K562 (cell line): ENCODE results near the gene HYAL1. TPM values are rescaled to one million over a fixed set of nuclear protein-coding genes. Genes with fewer than 3 reads are reported as not detected.

ENCODE experiments used
- ATAC-seq: fragments of 200-7000 bp; cut with Tn5 transposase; 3 replicates; pipeline ENCODE4 v1.9.1; 2020; ENCODE audit warnings: moderate library complexity
- BruUV-seq: library from RNA; stranded (reverse); fragments of 400-500 nt; replicated peaks from 2 replicates; lab custom pipeline; 2021; lab: Mats Ljungman, UMichigan
- CTCF ChIA-PET: fragments of 300-600 bp; formaldehyde crosslinking; extraction: SDS; loops from one replicate; lab custom pipeline; 2021; ENCODE audit warnings: low intra/inter-chr PET ratio; lab: Yijun Ruan, JAX
- POLR2A ChIA-PET: fragments of 300-600, 350-650 bp; sonication (Branson Sonifier 250); formaldehyde crosslinking; extraction: SDS; loops from one replicate; lab custom pipeline; 2021; ENCODE audit warnings: antibody characterized with exemption, inconsistent platforms; lab: Yijun Ruan, JAX
- DNase-seq, 4 experiments: peaks; one replicate each; pipeline versions ENCODE4 v3.0.0 to v3.0.0-alpha.2; 2011 to 2018; ENCODE audit warnings: low spot score in 3 of 4, mixed read lengths in 3 of 4; ENCODE audit errors: extremely low read depth in 1 of 4
- FAIRE-seq: peaks from 2 replicates; lab custom pipeline; 2011; peaks lifted over from hg19 to GRCh38; lab: Jason Lieb, UNC
- H2AFZ ChIP-seq: 2 replicates; pipeline ENCODE4 v1.6.0; 2011; ENCODE audit warnings: low read depth, low read length, control low read depth, inconsistent platforms
- H3K27ac ChIP-seq: fragments of 200-600 bp; 3 replicates; pipeline ENCODE4 v1.8.0; 2011; ENCODE audit warnings: low read depth, mild to moderate bottlenecking, control low read depth, inconsistent platforms, low read length, moderate library complexity, mixed read lengths; ENCODE audit errors: extremely low read depth
- H3K27me3 ChIP-seq, 2 experiments: fragments of 300-600 bp in 1 of 2; 2 replicates in 1 of 2; 3 replicates in 1 of 2; pipeline versions ENCODE4 v1.6.0 to v1.8.0; 2011; ENCODE audit warnings: inconsistent platforms in 2 of 2, low read length in 2 of 2, mild to moderate bottlenecking in 1 of 2, mixed read lengths in 1 of 2, moderate library complexity in 1 of 2; ENCODE audit not compliant: control insufficient read depth in 2 of 2, insufficient read depth in 2 of 2
- H3K36me3 ChIP-seq: fragments of 300-600 bp; 3 replicates; pipeline ENCODE4 v1.8.0; 2011; ENCODE audit warnings: mild to moderate bottlenecking, low read length, inconsistent platforms; ENCODE audit not compliant: control insufficient read depth, insufficient read depth
- H3K4me1 ChIP-seq, 2 experiments: fragments of 200-600 bp in 1 of 2; replicated peaks in 1 of 2; 2 replicates in 1 of 2; 3 replicates in 1 of 2; pipeline versions ENCODE4 v1.5.1 to v1.8.0; 2011; ENCODE audit warnings: inconsistent platforms in 2 of 2, low read length in 2 of 2, mild to moderate bottlenecking in 1 of 2, mixed read lengths in 1 of 2, moderate library complexity in 1 of 2; ENCODE audit not compliant: control insufficient read depth in 2 of 2, insufficient read depth in 2 of 2
- H3K4me2 ChIP-seq: 2 replicates; pipeline ENCODE4 v1.6.1; 2011; ENCODE audit warnings: low read length, control low read depth, inconsistent platforms, mixed read lengths; ENCODE audit not compliant: insufficient read depth
- H3K4me3 ChIP-seq: fragments of 200-600 bp; sonication (generic), shearing (Covaris generic); 2 replicates; pipeline ENCODE4 v1.5.1; 2016; ENCODE audit warnings: control low read depth, inconsistent platforms
- H3K79me2 ChIP-seq: fragments of 200-600 bp; 3 replicates; pipeline ENCODE4 v1.8.0; 2011; ENCODE audit warnings: low read length, inconsistent platforms; ENCODE audit not compliant: control insufficient read depth, insufficient read depth
- H3K9ac ChIP-seq, 2 experiments: 2 replicates each; pipeline versions ENCODE4 v1.6.0 to v1.6.1; 2011; ENCODE audit warnings: low read depth in 2 of 2, low read length in 2 of 2, control low read depth in 1 of 2, inconsistent platforms in 1 of 2, mild to moderate bottlenecking in 1 of 2, mixed read lengths in 1 of 2; ENCODE audit not compliant: insufficient read depth in 1 of 2
- H3K9me1 ChIP-seq: one replicate; pipeline ENCODE4 v1.6.0; 2011; ENCODE audit warnings: inconsistent platforms, mild to moderate bottlenecking, low read length, moderate library complexity; ENCODE audit not compliant: control insufficient read depth, insufficient read depth
- H3K9me3 ChIP-seq: replicated peaks from 2 replicates; pipeline ENCODE4 v1.5.1; 2011; ENCODE audit warnings: low read depth, low read length, inconsistent platforms; ENCODE audit not compliant: control insufficient read depth, insufficient read depth
- H4K20me1 ChIP-seq: replicated peaks from 2 replicates; pipeline ENCODE4 v1.6.1; 2011; ENCODE audit warnings: low read length, inconsistent platforms, mixed read lengths; ENCODE audit not compliant: control insufficient read depth, insufficient read depth
- CREB1 ChIP-seq, 2 experiments: sonication (generic) in 1 of 2; formaldehyde crosslinking in 1 of 2; IDR thresholded peaks; 2 replicates each; pipeline versions ENCODE4 v1.6.1 to v1.8.0; 2012 to 2022; ENCODE audit warnings: inconsistent platforms in 1 of 2, mild to moderate bottlenecking in 1 of 2, missing genetic modification reagents in 1 of 2, moderate library complexity in 1 of 2
- E2F3 ChIP-seq: fragments of 250-450 bp; sonication (Bioruptor Pico); IDR thresholded peaks from 2 replicates; pipeline ENCODE4 v1.4.0; 2020; ENCODE audit warnings: mild to moderate bottlenecking
- ETS1 ChIP-seq: conservative IDR thresholded peaks from 2 replicates; pipeline ENCODE4 v1.6.1; 2011; ENCODE audit warnings: low read depth, mild to moderate bottlenecking, low read length; ENCODE audit not compliant: control insufficient read depth
- IRF1 ChIP-seq: sonication (generic); formaldehyde crosslinking; IDR thresholded peaks from 2 replicates; pipeline ENCODE4 v1.8.0; 2022; ENCODE audit warnings: missing genetic modification reagents, mild to moderate bottlenecking, borderline replicate concordance
- MBD1 ChIP-seq: fragments of 250-450 bp; sonication (Bioruptor Pico); IDR thresholded peaks from 2 replicates; pipeline ENCODE4 v1.8.0; 2022; ENCODE audit warnings: inconsistent platforms
- PHB ChIP-seq: fragments of 250-450 bp; sonication (Bioruptor Pico); IDR thresholded peaks from 2 replicates; pipeline ENCODE4 v1.5.0; 2021
- POLR2H ChIP-seq: IDR thresholded peaks from 2 replicates; pipeline ENCODE4 v1.6.1; 2016; ENCODE audit warnings: missing genetic modification characterization, low read depth, mild to moderate bottlenecking, control low read depth, missing compliant biosample characterization, moderate library complexity
- SUPT5H ChIP-seq: fragments of 450-650 bp; IDR thresholded peaks from 2 replicates; pipeline ENCODE4 v1.6.1; 2016
- TSC22D4 ChIP-seq: fragments of 450-650 bp; IDR thresholded peaks from 2 replicates; pipeline ENCODE4 v1.6.1; 2016; ENCODE audit warnings: missing genetic modification characterization, missing biosample characterization, control low read depth
- ZHX1 ChIP-seq: fragments of 150-350 bp; conservative IDR thresholded peaks from 2 replicates; pipeline ENCODE4 v1.6.1; 2014; ENCODE audit warnings: low read length
- WGBS: fragments of 100-300 bp; shearing (Covaris generic); methylation state at CpG from one replicate; pipeline ENCODE4 v1.1.6; 2016; ENCODE audit warnings: low coverage, mixed read lengths; ENCODE audit not compliant: insufficient coverage; ENCODE audit errors: missing lambda C conversion rate; 5-methylcytosine and 5-hydroxymethylcytosine counted together
- in situ Hi-C: fragments of 300-500 bp; cut with MboI; formaldehyde crosslinking; loops from 4 replicates; pipeline ENCODE4 v1.15.0; 2018; ENCODE audit warnings: inconsistent platforms, mixed read lengths
- intact Hi-C: fragments of 100-400 bp; cut with micrococcal nuclease; formaldehyde crosslinking; loops from 2 replicates; pipeline ENCODE4 v1.14.2; 2022
- polyA plus RNA-seq, 8 experiments: library from polyadenylated mRNA; depleted of rRNA in 4 of 8; stranded (reverse) in 5 of 8; unstranded in 3 of 8; fragments of >200 nt; fragmentation: Nextera tagmentation in 2 of 8; fragmentation: Illumina TruSeq in 1 of 8; extraction: Ambion mirVana in 2 of 8; extraction: Trizol in 1 of 8; gene quantifications; 2 replicates each; pipeline versions ENCODE4 v1.2.1 to v1.2.3, GENCODE V29; 2011 to 2014; ENCODE audit warnings: inconsistent platforms in 1 of 8, missing spikeins in 1 of 8
- total RNA-seq, 7 experiments: library from RNA; depleted of rRNA in 6 of 7; stranded (reverse); fragments of >200 nt in 6 of 7; fragmentation: Illumina TruSeq in 2 of 7; extraction: Trizol in 2 of 7; gene quantifications; 2 replicates each; pipeline versions ENCODE4 v1.2.1 to v1.2.3, GENCODE V29; 2011 to 2021; ENCODE audit warnings: low replicate concordance in 1 of 7

Gene HYAL1
- total and polyA plus RNA-seq, 9 of the 15 experiments (the other 6 are each of a cell fraction or from before 2014, with no cell fraction given), result 1.4 to 8.5 (median 4.7) TPM

DNA sequence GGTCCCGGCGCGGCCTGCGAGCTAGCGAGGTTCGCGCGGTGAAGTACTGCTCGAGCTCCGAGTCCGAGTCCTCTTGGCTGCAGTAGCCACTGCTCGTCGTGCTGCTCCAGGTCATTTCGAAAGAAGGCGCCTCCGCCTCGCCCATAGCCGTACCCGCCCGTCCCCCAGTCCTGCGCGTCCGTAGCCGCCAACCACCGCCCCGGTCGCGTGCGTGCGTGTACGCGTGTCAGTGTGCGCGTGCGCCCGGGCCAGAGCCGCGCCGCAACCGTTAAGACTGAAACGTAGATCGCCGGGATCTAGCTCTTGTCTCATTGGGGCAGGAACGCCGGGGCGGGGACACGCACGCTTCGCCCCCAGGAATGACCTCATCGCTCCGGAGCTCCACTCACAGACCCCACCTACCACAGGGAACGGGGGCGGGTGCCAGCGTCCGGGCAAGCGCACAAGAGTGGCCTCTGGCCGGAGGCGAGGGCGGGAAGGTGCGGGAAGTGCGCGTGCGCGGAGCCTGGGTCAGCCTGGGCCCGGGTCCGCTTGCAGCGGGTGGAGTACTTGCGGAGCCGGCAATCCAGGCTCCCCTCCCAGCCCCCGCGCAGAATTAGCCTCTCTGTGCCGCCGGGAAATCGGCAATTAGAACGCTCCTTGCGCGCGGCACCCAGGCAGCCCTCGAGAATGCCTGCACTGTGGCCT lies 33.9 kb upstream of the HYAL1 start:
- peak; percentile 92 for FAIRE-seq
- Histone ChIP-seq H3K4me1 (peaks cover 27 to 47% of the 10 kb centered on the region in 2 experiments; a peak in 4 of 5 replicates), H3K9ac (peak overlapping the region; percentile 98 to 99), H3K27ac (peak overlapping the region; percentile 99), H3K79me2 (peaks cover 78% of the 10 kb centered on the region), H3K4me3 (peak overlapping the region; percentile 96), H4K20me1 (peaks cover 14% of the 10 kb centered on the region), H3K27me3 (no peaks in the 10 kb centered on the region), H3K4me2 (peak overlapping the region; percentile 95), H2AFZ (peak overlapping the region; percentile 72), H3K9me1 (peaks cover 4% of the 10 kb centered on the region), H3K9me3 (no peaks in the 10 kb centered on the region), H3K36me3 (peaks cover 39% of the 10 kb centered on the region; the same call in 2 of the 3 replicates)
- ChIA-PET CTCF (no interaction called here), POLR2A (interaction anchor here (0.6 to 2.5 kb wide), 23 partner anchors 9 to 937 kb away, joined by 3 to 31 read pairs (median 3); partner anchors contain the start of genes CYB561D2, HYAL1, NPRL2 and TUSC2)
- BruUV-seq, result no TSS peak
- ATAC-seq, result peak; percentile 86
- 1% methylated on average over 29 of the region's 79 CpGs for WGBS
- DNase-seq, result peak; percentile 92 to 98 (median 95)
- intact Hi-C loops, result no loop called here
- in situ Hi-C loops, result no loop called here
- TF ChIP-seq IRF1 (CRISPR knock-in tag), result no peak
- no peak for TF ChIP-seq ZHX1
- TF ChIP-seq PHB (CRISPR knock-in tag), result no peak
- TF ChIP-seq E2F3 (CRISPR knock-in tag), result no peak
- no peak for TF ChIP-seq ETS1
- no peak for TF ChIP-seq TSC22D4 (tag)
- TF ChIP-seq POLR2H (tag), result no peak
- peak; percentile 76 for TF ChIP-seq SUPT5H
- TF ChIP-seq MBD1, result no peak
- peak; percentile 44; the same call in 1 of the 2 replicates for TF ChIP-seq CREB1 (IDR thresholded peaks at IDR 0.05)
- peak; percentile 67; the same call in 1 of the 2 replicates for TF ChIP-seq CREB1 (CRISPR knock-in tag; IDR thresholded peaks at IDR 0.05)
